HL-60 (cell line): ENCODE results near the gene TIA1.

Experiments
- POLR2AphosphoS5 ChIP-seq: IDR thresholded peaks from 2 replicates; pipeline ENCODE4 v1.6.1; 2012; ENCODE audit warnings: low read depth
- SPI1 ChIP-seq: IDR thresholded peaks from 2 replicates; pipeline ENCODE4 v1.6.1; 2012; ENCODE audit warnings: low read depth, mild to moderate bottlenecking, borderline replicate concordance
- TF ChIP-seq, protein P1 (sequence below): IDR thresholded peaks from one replicate; pipeline ENCODE4 v1.5.1; 2011; ENCODE audit warnings: low read length, control low read depth, inconsistent platforms; ENCODE audit not compliant: insufficient read depth

DNA sequence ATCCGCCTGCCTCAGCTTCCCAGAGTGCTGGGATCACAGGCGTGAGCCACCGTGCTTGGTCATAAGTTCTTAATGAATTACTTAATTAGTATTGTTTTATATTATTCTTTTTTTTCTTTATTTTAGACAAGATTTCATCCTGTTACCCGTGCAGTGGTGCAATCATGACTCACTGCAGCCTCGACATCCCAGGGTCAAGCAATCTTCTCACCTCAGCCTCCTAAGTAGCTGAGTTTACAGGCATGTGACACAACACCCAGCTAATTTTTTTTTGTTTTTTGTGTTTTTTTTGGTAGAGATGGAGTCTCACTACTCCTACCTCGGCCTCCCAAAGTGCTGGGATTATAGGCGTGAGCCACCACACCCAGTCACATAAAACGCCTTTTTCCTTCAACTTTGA is 74.9 kb downstream of the TIA1 start:
- TF ChIP-seq, protein P1, sequence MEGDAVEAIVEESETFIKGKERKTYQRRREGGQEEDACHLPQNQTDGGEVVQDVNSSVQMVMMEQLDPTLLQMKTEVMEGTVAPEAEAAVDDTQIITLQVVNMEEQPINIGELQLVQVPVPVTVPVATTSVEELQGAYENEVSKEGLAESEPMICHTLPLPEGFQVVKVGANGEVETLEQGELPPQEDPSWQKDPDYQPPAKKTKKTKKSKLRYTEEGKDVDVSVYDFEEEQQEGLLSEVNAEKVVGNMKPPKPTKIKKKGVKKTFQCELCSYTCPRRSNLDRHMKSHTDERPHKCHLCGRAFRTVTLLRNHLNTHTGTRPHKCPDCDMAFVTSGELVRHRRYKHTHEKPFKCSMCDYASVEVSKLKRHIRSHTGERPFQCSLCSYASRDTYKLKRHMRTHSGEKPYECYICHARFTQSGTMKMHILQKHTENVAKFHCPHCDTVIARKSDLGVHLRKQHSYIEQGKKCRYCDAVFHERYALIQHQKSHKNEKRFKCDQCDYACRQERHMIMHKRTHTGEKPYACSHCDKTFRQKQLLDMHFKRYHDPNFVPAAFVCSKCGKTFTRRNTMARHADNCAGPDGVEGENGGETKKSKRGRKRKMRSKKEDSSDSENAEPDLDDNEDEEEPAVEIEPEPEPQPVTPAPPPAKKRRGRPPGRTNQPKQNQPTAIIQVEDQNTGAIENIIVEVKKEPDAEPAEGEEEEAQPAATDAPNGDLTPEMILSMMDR = no peak
- TF ChIP-seq SPI1 = no peak
- no peak for TF ChIP-seq POLR2AphosphoS5
